Neuronal stem cell (in vitro differentiated cells): ENCODE results near the gene ADAMTSL1.

Experiments used
- DNase-seq: peaks from one replicate; pipeline ENCODE4 v3.0.0-alpha.2; 2013; ENCODE audit warnings: low spot score
- H2AFZ ChIP-seq: one replicate; pipeline ENCODE4 v1.6.1; 2013; ENCODE audit warnings: mild to moderate bottlenecking, low read length, inconsistent platforms
- H2AK5ac ChIP-seq: 2 replicates; pipeline ENCODE4 v1.6.1; 2013; ENCODE audit warnings: low read depth, mild to moderate bottlenecking, inconsistent platforms, low read length, moderate library complexity, mixed read lengths
- H2BK120ac ChIP-seq: 2 replicates; pipeline ENCODE4 v1.6.1; 2013; ENCODE audit warnings: low read depth, mild to moderate bottlenecking, inconsistent platforms, low read length, moderate library complexity, mixed read lengths
- H2BK12ac ChIP-seq: one replicate; pipeline ENCODE4 v1.6.1; 2013; ENCODE audit warnings: low read length, inconsistent platforms
- H2BK15ac ChIP-seq: 2 replicates; pipeline ENCODE4 v1.6.1; 2013; ENCODE audit warnings: mild to moderate bottlenecking, low read length, inconsistent platforms, mixed read lengths
- H2BK5ac ChIP-seq: one replicate; pipeline ENCODE4 v1.6.1; 2013; ENCODE audit warnings: inconsistent platforms, mild to moderate bottlenecking, low read length, moderate library complexity
- H3K14ac ChIP-seq: one replicate; pipeline ENCODE4 v1.6.1; 2013; ENCODE audit warnings: low read length, inconsistent platforms
- H3K18ac ChIP-seq: 2 replicates; pipeline ENCODE4 v1.6.1; 2013; ENCODE audit warnings: low read length, inconsistent platforms
- H3K23ac ChIP-seq: 2 replicates; pipeline ENCODE4 v1.6.1; 2013; ENCODE audit warnings: low read depth, mild to moderate bottlenecking, mixed read lengths, low read length, inconsistent platforms; ENCODE audit not compliant: poor library complexity
- H3K27ac ChIP-seq: replicated peaks from 3 replicates; pipeline ENCODE4 v1.5.1; 2013; ENCODE audit warnings: low read length, inconsistent platforms
- H3K27me3 ChIP-seq, 3 experiments: 2 replicates each; pipeline ENCODE4 v1.6.1; 2013; ENCODE audit warnings: low read length in 3 of 3, mild to moderate bottlenecking in 2 of 3, inconsistent platforms in 1 of 3, low read depth in 1 of 3, mixed read lengths in 1 of 3, moderate library complexity in 1 of 3; ENCODE audit not compliant: control insufficient read depth in 3 of 3, insufficient read depth in 3 of 3
- H3K36me3 ChIP-seq, 2 donors: replicated peaks in 1 of 2; 2 replicates each; pipeline ENCODE4 v1.6.1; 2013; ENCODE audit warnings: low read length in 2 of 2; ENCODE audit not compliant: control insufficient read depth in 2 of 2, insufficient read depth in 2 of 2
- H3K4ac ChIP-seq: 2 replicates; pipeline ENCODE4 v1.6.1; 2013; ENCODE audit warnings: inconsistent platforms, mild to moderate bottlenecking, low read length, moderate library complexity
- H3K4me1 ChIP-seq, 2 donors: 1 replicate in 1 of 2; 2 replicates in 1 of 2; pipeline ENCODE4 v1.6.1; 2013; ENCODE audit warnings: low read length in 2 of 2, low read depth in 1 of 2; ENCODE audit not compliant: control insufficient read depth in 2 of 2, insufficient read depth in 1 of 2
- H3K4me2 ChIP-seq: one replicate; pipeline ENCODE4 v1.6.1; 2013; ENCODE audit warnings: mild to moderate bottlenecking, low read length, inconsistent platforms; ENCODE audit not compliant: insufficient read depth, poor library complexity, severe bottlenecking
- H3K4me3 ChIP-seq, 2 donors: 2 replicates each; pipeline ENCODE4 v1.5.1; 2013; ENCODE audit warnings: low read length in 2 of 2, mild to moderate bottlenecking in 2 of 2, inconsistent platforms in 1 of 2, moderate library complexity in 1 of 2
- H3K79me1 ChIP-seq: one replicate; pipeline ENCODE4 v1.6.1; 2013; ENCODE audit warnings: low read depth, mild to moderate bottlenecking, inconsistent platforms, low read length, moderate library complexity
- H3K9ac ChIP-seq: one replicate; pipeline ENCODE4 v1.6.1; 2013; ENCODE audit warnings: mild to moderate bottlenecking, low read depth, low read length, inconsistent platforms; ENCODE audit not compliant: poor library complexity
- H3K9me3 ChIP-seq, 2 donors: replicated peaks in 1 of 2; 2 replicates each; pipeline versions ENCODE3 to v1.6.1; 2013; ENCODE audit warnings: low read length in 2 of 2, mild to moderate bottlenecking in 2 of 2, inconsistent platforms in 1 of 2, low read depth in 1 of 2, mixed read lengths in 1 of 2, moderate library complexity in 1 of 2; ENCODE audit not compliant: control insufficient read depth in 2 of 2, insufficient read depth in 1 of 2
- H4K8ac ChIP-seq: one replicate; pipeline ENCODE4 v1.6.1; 2013; ENCODE audit warnings: low read depth, mild to moderate bottlenecking, inconsistent platforms, low read length, moderate library complexity
- H4K91ac ChIP-seq: one replicate; pipeline ENCODE4 v1.6.1; 2013; ENCODE audit warnings: low read length, low read depth, mild to moderate bottlenecking, inconsistent platforms; ENCODE audit not compliant: poor library complexity
- WGBS, 2 donors: extraction: QIAGEN DNeasy Blood & Tissue Kit; methylation state at CpG; one replicate each; pipeline ENCODE4 v1.1.7; 2013; ENCODE audit warnings: missing lambda C conversion rate in 2 of 2, mixed read lengths in 1 of 2; ENCODE audit not compliant: insufficient read length in 2 of 2, insufficient replicate concordance in 1 of 2; ENCODE audit errors: extremely low coverage in 2 of 2; 5-methylcytosine and 5-hydroxymethylcytosine counted together

The ADAMTSL1 gene

DNA sequence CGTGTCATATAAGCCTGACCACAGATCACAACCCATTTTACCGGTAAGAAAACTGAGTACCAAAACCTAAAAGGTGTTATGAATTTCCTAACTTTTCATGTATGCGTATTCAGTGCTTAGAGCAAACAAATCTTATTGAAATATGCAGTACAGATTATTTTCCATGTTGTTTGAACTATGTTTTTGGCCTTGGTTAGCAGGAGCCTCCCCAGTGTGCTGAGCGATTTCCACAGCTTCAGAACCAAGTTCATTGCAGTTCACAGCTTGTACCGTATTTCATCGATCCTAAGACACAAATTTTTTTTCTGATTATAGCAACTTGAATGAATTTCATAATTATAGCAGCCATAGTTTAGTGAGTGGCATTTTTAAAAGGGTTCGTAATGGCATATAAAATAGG is 13.7 kb downstream of the ADAMTSL1 start:
- Histone ChIP-seq H3K23ac (no peak overlapping the region), H3K4me2 (no peak overlapping the region), H2BK15ac (no peak overlapping the region), H2BK12ac (no peak overlapping the region), H3K4ac (no peak overlapping the region), H3K9me3 (no peaks in the 10 kb centered on the region), H2BK120ac (no peak overlapping the region), H3K36me3 (no peaks in the 10 kb centered on the region), H2AK5ac (no peak overlapping the region), H3K4me3 (no peak overlapping the region), H3K9ac (no peak overlapping the region), H3K4me1 (peaks cover 0 to 5% of the 10 kb centered on the region in 2 donors), H3K27ac (no peak overlapping the region), H4K91ac (no peak overlapping the region), H3K18ac (no peak overlapping the region), H4K8ac (no peak overlapping the region), H3K14ac (no peak overlapping the region), H3K27me3 (no peaks in the 10 kb centered on the region), H2AFZ (no peak overlapping the region), H3K79me1 (no peaks in the 10 kb centered on the region), H2BK5ac (no peak overlapping the region)
- no CpG with 5 or more reads among the region's 7 CpGs for WGBS, 2 donors
- DNase-seq, result no peak

DNA sequence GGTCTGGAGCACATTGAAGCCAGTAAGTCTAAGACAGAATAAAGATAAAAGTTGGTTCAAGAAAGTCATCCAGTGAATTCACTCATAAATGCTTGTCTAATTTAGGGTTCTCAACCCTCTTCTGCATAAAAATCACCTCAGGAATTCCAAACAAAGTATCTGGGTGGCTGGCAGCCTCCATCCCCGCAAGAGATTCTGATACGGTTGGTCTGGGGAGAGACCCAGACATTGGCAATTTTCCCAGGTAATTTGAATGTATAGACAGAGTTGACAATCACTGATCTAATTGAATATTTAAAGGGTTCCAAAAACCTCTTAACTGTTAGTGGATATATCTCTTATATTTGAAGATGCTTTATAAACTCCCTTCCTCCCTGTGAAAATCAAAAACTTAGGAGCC is 14.9 kb downstream of the ADAMTSL1 start:
- Histone ChIP-seq H2BK120ac (no peak overlapping the region), H3K27ac (no peak overlapping the region), H2AFZ (no peak overlapping the region), H3K9me3 (no peaks in the 10 kb centered on the region), H3K36me3 (no peaks in the 10 kb centered on the region), H2BK5ac (no peak overlapping the region), H3K4me3 (no peak overlapping the region), H2BK15ac (no peak overlapping the region), H3K14ac (no peak overlapping the region), H4K91ac (no peak overlapping the region), H3K23ac (no peak overlapping the region), H3K9ac (no peak overlapping the region), H2AK5ac (no peak overlapping the region), H3K4me2 (no peak overlapping the region), H3K27me3 (no peaks in the 10 kb centered on the region), H3K18ac (no peak overlapping the region), H3K4ac (no peak overlapping the region), H2BK12ac (no peak overlapping the region), H3K79me1 (no peaks in the 10 kb centered on the region), H3K4me1 (peaks cover 0 to 5% of the 10 kb centered on the region in 2 donors), H4K8ac (no peak overlapping the region)
- DNase-seq, result no peak
- no CpG with 5 or more reads among the region's 2 CpGs for WGBS, 2 donors

DNA sequence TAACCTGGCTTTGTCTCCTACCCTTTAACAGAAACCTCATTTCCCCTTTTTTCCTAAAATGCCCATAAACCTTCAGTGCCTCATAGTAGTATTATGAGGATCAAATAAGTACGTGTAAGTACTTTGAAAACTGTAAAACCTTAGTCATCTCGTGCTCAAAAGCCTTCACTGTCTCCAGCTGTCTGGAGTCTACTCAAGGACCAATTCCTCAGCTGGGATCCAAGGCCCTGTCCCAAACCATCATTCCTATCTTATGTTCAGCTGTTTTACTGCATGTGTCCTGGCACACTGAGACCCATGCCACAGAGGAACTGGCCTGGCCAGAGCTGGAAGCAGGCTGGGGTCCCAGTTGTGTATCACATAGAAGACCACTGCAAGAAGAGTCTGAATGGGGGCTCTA is 15.9 kb downstream of the ADAMTSL1 start:
- Histone ChIP-seq H3K79me1 (no peaks in the 10 kb centered on the region), H3K4me2 (no peak overlapping the region), H3K27ac (no peak overlapping the region), H2BK12ac (no peak overlapping the region), H4K91ac (no peak overlapping the region), H2AFZ (no peak overlapping the region), H2BK15ac (no peak overlapping the region), H3K36me3 (no peaks in the 10 kb centered on the region), H3K4ac (no peak overlapping the region), H2BK120ac (no peak overlapping the region), H3K4me3 (no peak overlapping the region), H3K4me1 (peaks cover 0 to 5% of the 10 kb centered on the region in 2 donors), H3K9ac (no peak overlapping the region), H3K18ac (peak overlapping the region; percentile 31), H4K8ac (no peak overlapping the region), H3K27me3 (no peaks in the 10 kb centered on the region), H3K14ac (no peak overlapping the region), H3K23ac (no peak overlapping the region), H2BK5ac (no peak overlapping the region), H2AK5ac (no peak overlapping the region), H3K9me3 (no peaks in the 10 kb centered on the region)
- no peak for DNase-seq
- no CpG with 5 or more reads among the region's 2 CpGs for whole genome bisulfite sequencing, 2 donors

DNA sequence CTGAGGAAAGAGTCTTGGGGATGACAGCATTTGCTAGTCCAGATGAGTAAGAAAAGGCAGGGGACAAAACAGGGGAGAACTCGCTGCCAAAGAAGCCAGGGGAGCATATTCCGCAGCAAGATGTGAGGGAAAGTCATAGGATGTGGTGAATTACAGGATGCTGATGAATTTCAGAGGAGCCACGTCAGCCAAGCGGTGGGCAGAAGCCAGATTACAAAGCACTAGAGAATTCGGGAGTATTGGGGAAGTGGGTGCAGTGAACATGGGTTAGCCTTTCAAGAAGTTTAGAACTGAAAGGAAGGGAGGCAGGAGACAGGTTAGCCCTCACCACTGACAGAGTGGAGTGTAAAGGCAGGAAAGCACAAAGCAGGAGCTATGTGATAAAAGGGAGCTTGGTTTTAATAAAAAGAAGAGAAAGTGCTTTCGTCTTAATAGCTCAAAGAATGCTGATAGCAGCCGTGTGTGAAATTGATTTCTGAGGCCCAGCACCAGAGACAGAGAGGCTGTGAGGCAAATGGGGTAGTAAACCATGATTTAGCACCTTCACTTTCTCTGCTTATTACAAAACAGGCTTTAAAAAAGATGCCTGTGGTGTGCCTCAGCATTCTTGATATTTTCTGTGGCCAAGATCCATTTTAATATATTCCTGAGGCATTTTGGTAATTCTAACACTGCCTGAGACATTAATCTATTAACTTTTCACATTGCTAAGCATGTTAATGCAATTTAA is 16.9 kb downstream of the ADAMTSL1 start:
- Histone ChIP-seq H3K36me3 (no peaks in the 10 kb centered on the region), H3K27me3 (no peaks in the 10 kb centered on the region), H3K23ac (no peak overlapping the region), H3K4me1 (peaks cover 0 to 5% of the 10 kb centered on the region in 2 donors), H3K4ac (no peak overlapping the region), H3K9ac (no peak overlapping the region), H4K8ac (no peak overlapping the region), H2BK15ac (no peak overlapping the region), H2AK5ac (no peak overlapping the region), H3K79me1 (no peaks in the 10 kb centered on the region), H2BK5ac (no peak overlapping the region), H2AFZ (peak overlapping the region; percentile 49), H2BK120ac (no peak overlapping the region), H3K18ac (no peak overlapping the region), H3K4me2 (no peak overlapping the region), H3K4me3 (no peak overlapping the region), H3K14ac (no peak overlapping the region), H4K91ac (no peak overlapping the region), H2BK12ac (no peak overlapping the region), H3K27ac (no peak overlapping the region), H3K9me3 (no peaks in the 10 kb centered on the region)
- WGBS, 2 donors, result no CpG with 5 or more reads among the region's 7 CpGs
- DNase-seq, result no peak
